ENCODE results near the gene ADGRD1. TPM values are rescaled to one million over a fixed set of nuclear protein-coding genes. Genes with fewer than 3 reads are reported as not detected.

The ADGRD1 gene
- total RNA-seq, 1 donor from 2014 or later, result 4.1 TPM

Other genes starting within 250 kb of the ADGRD1 start
- 1.9 TPM for gene RIMBP2, start 237.6 kb upstream of the ADGRD1 start, total RNA-seq (ENCODE audit: insufficient read depth, low replicate concordance)
- gene STX2, start 114.7 kb upstream of the ADGRD1 start, total RNA-seq (ENCODE audit: insufficient read depth, low replicate concordance), result 30.3 TPM
- gene RAN, start 81.8 kb upstream of the ADGRD1 start, total RNA-seq (ENCODE audit: insufficient read depth, low replicate concordance), result 199 TPM